ENCODE measurements around the gene BCL7C.
"Not testable (repeated sequence)": the region's sequence is repeated elsewhere in the genome, so short reads cannot be mapped to it uniquely, and the experiment has no call there.

The BCL7C gene

GRCh38 chr16:30860729-30861128 is 33.1 kb downstream of the BCL7C start:
- DNase-seq (ENCODE audit: low spot score): not testable (repeated sequence)

- DNase-seq (ENCODE audit: low spot score): no peak
These were observed 35.0 kb downstream of the BCL7C start for GRCh38 chr16:30858829-30859423.

GRCh38 chr16:30858111-30858495 is 35.8 kb downstream of the BCL7C start:
- DNase-seq (ENCODE audit: low spot score): no peak

GRCh38 chr16:30853758-30854157 is 40.1 kb downstream of the BCL7C start:
- no peak for DNase-seq (ENCODE audit: low spot score)

GRCh38 chr16:30850246-30850645 is 43.6 kb downstream of the BCL7C start:
- no peak for DNase-seq (ENCODE audit: low spot score)

- DNase-seq (ENCODE audit: low spot score): no peak
These were observed 47.1 kb downstream of the BCL7C start for GRCh38 chr16:30846649-30847402.

GRCh38 chr16:30844671-30845449 is 49.0 kb downstream of the BCL7C start:
- DNase-seq (ENCODE audit: low spot score): peak; percentile 85

- no peak for DNase-seq (ENCODE audit: low spot score)
These were observed 49.6 kb downstream of the BCL7C start for GRCh38 chr16:30844346-30844670.

- no peak for DNase-seq (ENCODE audit: low spot score)
These were observed 50.4 kb downstream of the BCL7C start for GRCh38 chr16:30843501-30843900.

- no peak for DNase-seq (ENCODE audit: low spot score)
These were observed 50.9 kb downstream of the BCL7C start for GRCh38 chr16:30842971-30843370.

GRCh38 chr16:30841332-30841731 is 52.5 kb downstream of the BCL7C start:
- no peak for DNase-seq (ENCODE audit: low spot score)

GRCh38 chr16:30840611-30841010 is 53.3 kb downstream of the BCL7C start:
- DNase-seq (ENCODE audit: low spot score): no peak

GRCh38 chr16:30839523-30840227 is 54.2 kb downstream of the BCL7C start:
- no peak for DNase-seq (ENCODE audit: low spot score)

- no peak for DNase-seq (ENCODE audit: low spot score)
These were observed 54.9 kb downstream of the BCL7C start for GRCh38 chr16:30838876-30839471.

- DNase-seq (ENCODE audit: low spot score): no peak
These were observed 56.0 kb downstream of the BCL7C start for GRCh38 chr16:30837904-30838303.

All from AG08396 (cell line).